B cell (primary cell): ENCODE data around the gene KLK14. TPM values are rescaled to one million over a fixed set of nuclear protein-coding genes. Genes with fewer than 3 reads are reported as not detected.

Experiments used
- ATAC-seq: fragments of 200-7000 bp; cut with Tn5 transposase; one replicate; pipeline ENCODE4 v1.10.0; 2021; ENCODE audit warnings: low read depth, mild to moderate bottlenecking, moderate number of reproducible peaks, moderate library complexity
- CTCF ChIA-PET: fragments of 350-600 bp; sonication (Branson Sonifier 250); formaldehyde crosslinking; loops from one replicate; lab custom pipeline; 2021; ENCODE audit warnings: antibody characterized with exemption, inconsistent platforms; lab: Charles Lee
- POLR2A ChIA-PET: fragments of 350-600 bp; sonication (Branson Sonifier 250); formaldehyde crosslinking; loops from one replicate; lab custom pipeline; 2021; ENCODE audit warnings: antibody characterized with exemption; lab: Charles Lee
- DNase-seq: peaks from one replicate; pipeline ENCODE4 v3.0.0; 2013
- H2AFZ ChIP-seq: 2 replicates; pipeline ENCODE4 v1.6.1; 2012; ENCODE audit warnings: mild to moderate bottlenecking, low read depth, low read length; ENCODE audit not compliant: insufficient read depth, poor library complexity, severe bottlenecking
- H3K27ac ChIP-seq, 2 donors: 1 replicate in 1 of 2; 2 replicates in 1 of 2; pipeline ENCODE4 v1.5.1; 2012 to 2013; ENCODE audit warnings: low read length in 2 of 2, mild to moderate bottlenecking in 2 of 2, moderate library complexity in 1 of 2
- H3K27me3 ChIP-seq, 4 experiments: fragments of 200-600 bp in 1 of 4; sonication (generic) in 1 of 4; replicated peaks in 1 of 4; 1 replicate in 2 of 4; 2 replicates in 2 of 4; pipeline versions ENCODE4 v1.6.1 to v1.7.0; 2013 to 2016; ENCODE audit warnings: low read length in 3 of 4, mild to moderate bottlenecking in 2 of 4, mixed read lengths in 1 of 4, moderate library complexity in 1 of 4; ENCODE audit not compliant: insufficient read depth in 4 of 4, control insufficient read depth in 3 of 4; ENCODE audit errors: control extremely low read depth in 1 of 4
- H3K36me3 ChIP-seq, 2 experiments: replicated peaks in 1 of 2; 1 replicate in 1 of 2; 2 replicates in 1 of 2; pipeline versions ENCODE4 v1.6.1 to v1.7.1; 2013; ENCODE audit warnings: low read length in 1 of 2; ENCODE audit not compliant: insufficient read depth in 2 of 2, control insufficient read depth in 1 of 2; ENCODE audit errors: control extremely low read depth in 1 of 2, extremely low read depth in 1 of 2
- H3K4me1 ChIP-seq, 2 donors: fragments of 200-600 bp in 1 of 2; sonication (generic) in 1 of 2; 1 replicate in 1 of 2; 2 replicates in 1 of 2; pipeline versions ENCODE4 v1.5.1 to v1.6.1; 2013 to 2017; ENCODE audit warnings: low read length in 2 of 2; ENCODE audit not compliant: control insufficient read depth in 2 of 2, insufficient read depth in 2 of 2
- H3K4me2 ChIP-seq: replicated peaks from 2 replicates; pipeline ENCODE3; 2012; ENCODE audit warnings: mild to moderate bottlenecking, low read depth, low read length; ENCODE audit not compliant: poor library complexity, severe bottlenecking
- H3K4me3 ChIP-seq, 5 experiments: fragments of 200-600 bp in 1 of 5; sonication (generic) in 1 of 5; 1 replicate in 3 of 5; 2 replicates in 2 of 5; pipeline versions ENCODE4 v1.5.1 to v1.7.0; 2011 to 2016; ENCODE audit warnings: low read length in 4 of 5, mild to moderate bottlenecking in 4 of 5, low read depth in 2 of 5, control low read depth in 1 of 5, moderate library complexity in 1 of 5; ENCODE audit not compliant: insufficient read depth in 1 of 5; ENCODE audit errors: control extremely low read depth in 1 of 5, extremely low read depth in 1 of 5
- H3K79me2 ChIP-seq: fragments of 200-600 bp; sonication (generic); one replicate; pipeline ENCODE4 v1.6.0; 2016; ENCODE audit warnings: low read length; ENCODE audit not compliant: control insufficient read depth, insufficient read depth
- H3K9ac ChIP-seq: fragments of 200-600 bp; sonication (generic); 2 replicates; pipeline ENCODE4 v1.6.1; 2017; ENCODE audit warnings: mild to moderate bottlenecking, low read length, moderate library complexity
- H3K9me3 ChIP-seq, 3 donors: one replicate each; pipeline versions ENCODE4 v1.6.1 to v1.7.1; 2013; ENCODE audit warnings: low read length in 2 of 3; ENCODE audit not compliant: control insufficient read depth in 2 of 3, insufficient read depth in 1 of 3; ENCODE audit errors: control extremely low read depth in 1 of 3
- H4K20me1 ChIP-seq: 2 replicates; pipeline ENCODE4 v1.6.0; 2012; ENCODE audit warnings: mild to moderate bottlenecking, low read length; ENCODE audit not compliant: insufficient read depth, control insufficient read depth, poor library complexity, severe bottlenecking
- H3K27ac Mint-ChIP-seq: one replicate; pipeline ENCODE4 v1.8.0; 2021; ENCODE audit warnings: mixed read lengths
- H3K27me3 Mint-ChIP-seq: one replicate; pipeline ENCODE4 v1.8.0; 2021; ENCODE audit warnings: mixed read lengths
- H3K4me1 Mint-ChIP-seq: one replicate; pipeline ENCODE4 v1.8.0; 2021; ENCODE audit warnings: mixed read lengths
- H3K4me3 Mint-ChIP-seq: one replicate; pipeline ENCODE4 v1.8.0; 2021; ENCODE audit warnings: mixed read lengths
- H3K9me3 Mint-ChIP-seq: one replicate; pipeline ENCODE4 v1.8.0; 2022; ENCODE audit warnings: mixed read lengths; ENCODE audit not compliant: insufficient read depth
- CTCF ChIP-seq: fragments of 200-600 bp; IDR thresholded peaks from one replicate; pipeline ENCODE4 v1.8.0; 2022; ENCODE audit warnings: antibody characterized with exemption, mild to moderate bottlenecking
- EZH2 ChIP-seq: IDR thresholded peaks from 2 replicates; pipeline ENCODE4 v1.6.1; 2012; ENCODE audit warnings: borderline replicate concordance, low read depth, mild to moderate bottlenecking, moderate library complexity, low read length; ENCODE audit not compliant: insufficient read depth, poor library complexity, severe bottlenecking
- WGBS: methylation state at CpG from one replicate; pipeline ENCODE4 v1.1.5; 2013; ENCODE audit warnings: missing lambda C conversion rate; ENCODE audit not compliant: insufficient coverage; 5-methylcytosine and 5-hydroxymethylcytosine counted together
- intact Hi-C: fragments of 100-400 bp; cut with micrococcal nuclease; formaldehyde crosslinking; loops from one replicate; pipeline ENCODE4 v1.10.0; 2022
- polyA plus RNA-seq: library from polyadenylated mRNA; depleted of rRNA; stranded (reverse); fragments of >200 nt; gene quantifications from 2 replicates; pipeline ENCODE4 v1.2.3, GENCODE V29; 2012
- total RNA-seq, 2 donors: library from RNA; stranded (reverse); fragments of 120-200 nt in 1 of 2; gene quantifications; 1 replicate in 1 of 2; 2 replicates in 1 of 2; pipeline versions ENCODE4 v1.2.3 to v1.2.4, GENCODE V29; 2013 to 2022

The KLK14 gene
- total and polyA plus RNA-seq, 2 donors (not counting 1 experiment from before 2014, with no cell fraction given) = 0.49 to 0.59 TPM

DNA sequence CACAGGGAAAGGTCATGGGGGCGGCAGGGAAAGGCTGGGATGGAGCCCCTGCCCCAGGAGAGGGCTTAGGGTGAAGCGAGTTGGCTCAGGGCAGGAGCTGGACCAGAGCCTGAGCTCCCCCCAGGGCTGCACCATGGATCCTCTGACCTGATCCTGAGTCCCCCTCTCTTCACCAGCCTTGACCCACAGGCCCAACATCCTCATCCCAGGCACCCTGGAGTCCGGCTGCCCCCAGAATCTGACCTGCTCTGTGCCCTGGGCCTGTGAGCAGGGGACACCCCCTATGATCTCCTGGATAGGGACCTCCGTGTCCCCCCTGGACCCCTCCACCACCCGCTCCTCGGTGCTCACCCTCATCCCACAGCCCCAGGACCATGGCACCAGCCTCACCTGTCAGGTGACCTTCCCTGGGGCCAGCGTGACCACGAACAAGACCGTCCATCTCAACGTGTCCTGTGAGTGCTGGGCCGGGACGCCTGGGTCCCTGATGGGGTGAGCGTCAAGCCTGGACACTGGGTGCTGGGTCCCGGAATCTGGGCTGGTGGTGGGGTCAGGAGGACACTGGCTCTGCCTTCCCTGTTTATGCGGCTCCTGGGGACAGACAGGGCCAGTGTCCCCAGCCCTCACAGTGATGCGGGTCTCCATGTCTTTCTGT, 42.9 kb upstream of the KLK14 start:
- Histone ChIP-seq H3K27me3 (peaks cover 0 to 14% (median under 1%) of the 10 kb centered on the region in 4 experiments), H2AFZ (no peak overlapping the region), H3K9me3 (no peaks in the 10 kb centered on the region), H3K27ac (no peak overlapping the region), H3K36me3 (no peaks in the 10 kb centered on the region), H4K20me1 (no peaks in the 10 kb centered on the region), H3K9ac (no peak overlapping the region), H3K79me2 (no peaks in the 10 kb centered on the region), H3K4me2 (no peak overlapping the region), H3K4me1 (peaks cover 8 to 14% of the 10 kb centered on the region in 2 donors), H3K4me3 (peak overlapping the region in 1 of 5 experiments; percentile 23)
- H3K9me3 Mint-ChIP-seq = no peaks in the 10 kb centered on the region
- no peak overlapping the region for H3K27ac Mint-ChIP-seq
- H3K27me3 Mint-ChIP-seq = peaks cover 23% of the 10 kb centered on the region
- 92% methylated on average over 16 of the region's 16 CpGs for WGBS
- ATAC-seq = no peak
- CTCF ChIA-PET = no interaction called here
- intact Hi-C loops = no loop called here
- H3K4me1 Mint-ChIP-seq = peaks cover 10% of the 10 kb centered on the region
- no peak overlapping the region for H3K4me3 Mint-ChIP-seq
- TF ChIP-seq EZH2 (no peak), CTCF (no peak)
- POLR2A ChIA-PET = no interaction called here
- DNase-seq = no peak

DNA sequence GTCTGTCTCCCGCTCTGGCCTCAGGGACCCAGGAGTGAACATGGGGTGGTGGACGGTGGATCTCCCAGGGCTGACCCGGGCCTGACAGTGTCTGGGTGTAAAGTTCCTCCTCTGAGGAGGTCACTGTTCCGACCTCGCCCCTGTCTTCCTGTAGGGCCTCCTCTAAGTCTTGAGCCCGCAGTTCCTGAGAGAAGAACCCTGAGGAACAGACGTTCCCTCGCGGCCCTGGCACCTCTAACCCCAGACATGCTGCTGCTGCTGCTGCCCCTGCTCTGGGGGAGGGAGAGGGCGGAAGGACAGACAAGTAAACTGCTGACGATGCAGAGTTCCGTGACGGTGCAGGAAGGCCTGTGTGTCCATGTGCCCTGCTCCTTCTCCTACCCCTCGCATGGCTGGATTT, 42.0 kb upstream of the KLK14 start, which contains the start of gene SIGLEC9:
SIGLEC9 (plus strand) TSS at position 178 of the 400 bp plus-strand sequence; CDS start at position 247, 69 bp downstream.
- Mint-ChIP-seq H3K27ac (no peak within 1 kb of the TSS), H3K4me1 (peaks cover 10% of the 10 kb centered on the region)
- no peak within 1 kb of the TSS for H3K27ac ChIP-seq

More for the DNA sequence above, 42.0 kb upstream of the KLK14 start, which contains the start of gene SIGLEC9:
- DNase-seq = no peak
- H3K4me3 ChIP-seq = peak within 1 kb of the TSS in 1 of 5 experiments; percentile 23
- ChIA-PET POLR2A (no interaction called here), CTCF (no interaction called here)
- no peak within 1 kb of the TSS for H3K9ac ChIP-seq
- intact Hi-C loops = no loop called here
- H3K9me3 ChIP-seq = no peaks in the 10 kb centered on the region
- Mint-ChIP-seq H3K9me3 (no peaks in the 10 kb centered on the region), H3K4me3 (no peak within 1 kb of the TSS), H3K27me3 (peaks cover 22% of the 10 kb centered on the region)
- H4K20me1 ChIP-seq = no peaks in the 10 kb centered on the region
- H3K4me2 ChIP-seq = peak within 1 kb of the TSS; percentile 26
- peaks cover 8 to 14% of the 10 kb centered on the region in 2 donors for H3K4me1 ChIP-seq
- H2AFZ ChIP-seq = peak within 1 kb of the TSS; percentile 69
- H3K27me3 ChIP-seq = peaks cover 0 to 10% (median 0%) of the 10 kb centered on the region in 4 experiments
- H3K79me2 ChIP-seq = no peaks in the 10 kb centered on the region
- ATAC-seq = no peak
- no peaks in the 10 kb centered on the region for H3K36me3 ChIP-seq
- WGBS = 77% methylated on average over 12 of the region's 14 CpGs
- TF ChIP-seq EZH2 (no peak), CTCF (no peak)
